Adipocyte (in vitro differentiated cells): ENCODE measurements around the gene GJA5.

ENCODE experiments used
- DNase-seq: peaks from one replicate; pipeline ENCODE4 v3.0.0-alpha.2; 2015; ENCODE audit warnings: low read depth
- H3K27me3 ChIP-seq: replicated peaks from 2 replicates; pipeline ENCODE4 v1.7.0; 2013; ENCODE audit warnings: mild to moderate bottlenecking, low read length, moderate library complexity; ENCODE audit not compliant: control insufficient read depth, insufficient read depth
- H3K36me3 ChIP-seq: 2 replicates; pipeline ENCODE4 v1.7.0; 2013; ENCODE audit warnings: low read length, mild to moderate bottlenecking, moderate library complexity; ENCODE audit not compliant: control insufficient read depth, insufficient read depth, severe bottlenecking
- H3K4me1 ChIP-seq: 2 replicates; pipeline ENCODE4 v1.7.0; 2013; ENCODE audit warnings: mild to moderate bottlenecking, low read length, moderate library complexity; ENCODE audit not compliant: control insufficient read depth, insufficient read depth
- H3K4me3 ChIP-seq: 2 replicates; pipeline ENCODE4 v1.7.0; 2013; ENCODE audit warnings: mild to moderate bottlenecking, low read length, moderate library complexity
- H3K9ac ChIP-seq: 2 replicates; pipeline ENCODE4 v1.7.0; 2013; ENCODE audit warnings: mild to moderate bottlenecking, low read length, moderate library complexity
- H3K9me3 ChIP-seq: 2 replicates; pipeline ENCODE4 v1.7.0; 2013; ENCODE audit warnings: mild to moderate bottlenecking, low read length, moderate library complexity; ENCODE audit not compliant: control insufficient read depth

The GJA5 gene

GRCh38 chr1:147760481-147761260, at the start of gene GJA5:
TSS of gene GJA5 (minus strand) at chr1:147760602. CDS start at chr1:147759238, 1,364 bp downstream.
- peak; percentile 55 for DNase-seq
- H3K9ac ChIP-seq = no peak within 1 kb of the TSS
- H3K4me3 ChIP-seq = no peak within 1 kb of the TSS
- peaks cover 29% of the 10 kb centered on the region for H3K4me1 ChIP-seq
- no peaks in the 10 kb centered on the region for H3K27me3 ChIP-seq
- H3K9me3 ChIP-seq = no peaks in the 10 kb centered on the region
- H3K36me3 ChIP-seq = no peaks in the 10 kb centered on the region

- Histone ChIP-seq H3K9me3 (no peaks in the 10 kb centered on the region), H3K4me3 (no peak overlapping the region), H3K9ac (no peak overlapping the region), H3K36me3 (no peaks in the 10 kb centered on the region), H3K4me1 (peaks cover 5% of the 10 kb centered on the region), H3K27me3 (peaks cover 2% of the 10 kb centered on the region)
- DNase-seq = no peak
These were observed 48.8 kb upstream of the GJA5 start for GRCh38 chr1:147809236-147809635.

GRCh38 chr1:147808025-147808424, 47.6 kb upstream of the GJA5 start:
- H3K9ac ChIP-seq = no peak overlapping the region
- H3K36me3 ChIP-seq = no peaks in the 10 kb centered on the region
- H3K9me3 ChIP-seq = no peaks in the 10 kb centered on the region
- H3K4me1 ChIP-seq = peaks cover 5% of the 10 kb centered on the region
- DNase-seq = peak; percentile 2
- peaks cover 5% of the 10 kb centered on the region for H3K27me3 ChIP-seq
- H3K4me3 ChIP-seq = no peak overlapping the region

- Histone ChIP-seq H3K4me3 (no peak overlapping the region), H3K27me3 (peaks cover 5% of the 10 kb centered on the region), H3K36me3 (no peaks in the 10 kb centered on the region), H3K9me3 (no peaks in the 10 kb centered on the region), H3K4me1 (peaks cover 5% of the 10 kb centered on the region), H3K9ac (no peak overlapping the region)
- DNase-seq = no peak
These were observed 47.0 kb upstream of the GJA5 start for GRCh38 chr1:147807405-147807804.

GRCh38 chr1:147804942-147805723, 44.7 kb upstream of the GJA5 start:
- Histone ChIP-seq H3K4me3 (no peak overlapping the region), H3K9ac (no peak overlapping the region), H3K9me3 (no peaks in the 10 kb centered on the region), H3K27me3 (peaks cover 10% of the 10 kb centered on the region), H3K36me3 (no peaks in the 10 kb centered on the region), H3K4me1 (peaks cover 5% of the 10 kb centered on the region)
- no peak for DNase-seq

- Histone ChIP-seq H3K9me3 (no peaks in the 10 kb centered on the region), H3K4me3 (no peak overlapping the region), H3K4me1 (no peaks in the 10 kb centered on the region), H3K36me3 (no peaks in the 10 kb centered on the region), H3K27me3 (peaks cover 10% of the 10 kb centered on the region), H3K9ac (no peak overlapping the region)
- no peak for DNase-seq
These were observed 40.4 kb upstream of the GJA5 start for GRCh38 chr1:147800804-147801203.

GRCh38 chr1:147798731-147799130, 38.3 kb upstream of the GJA5 start:
- peaks cover 4% of the 10 kb centered on the region for H3K27me3 ChIP-seq
- no peaks in the 10 kb centered on the region for H3K9me3 ChIP-seq
- no peak for DNase-seq
- no peaks in the 10 kb centered on the region for H3K36me3 ChIP-seq
- no peak overlapping the region for H3K9ac ChIP-seq
- H3K4me1 ChIP-seq = no peaks in the 10 kb centered on the region
- H3K4me3 ChIP-seq = no peak overlapping the region

- H3K4me1 ChIP-seq = no peaks in the 10 kb centered on the region
These were observed 34.2 kb upstream of the GJA5 start for GRCh38 chr1:147794570-147794969.

GRCh38 chr1:147791876-147792275, 31.5 kb upstream of the GJA5 start:
- Histone ChIP-seq H3K9me3 (peaks cover 13% of the 10 kb centered on the region), H3K36me3 (no peaks in the 10 kb centered on the region), H3K4me3 (no peak overlapping the region), H3K27me3 (peaks cover 25% of the 10 kb centered on the region), H3K4me1 (no peaks in the 10 kb centered on the region), H3K9ac (no peak overlapping the region)
- no peak for DNase-seq

More at GRCh38 chr1:147794570-147794969, 34.2 kb upstream of the GJA5 start:
- H3K4me3 ChIP-seq = no peak overlapping the region
- no peaks in the 10 kb centered on the region for H3K27me3 ChIP-seq
- no peak overlapping the region for H3K9ac ChIP-seq
- no peaks in the 10 kb centered on the region for H3K36me3 ChIP-seq
- H3K9me3 ChIP-seq = peaks cover 13% of the 10 kb centered on the region
- no peak for DNase-seq

GRCh38 chr1:147787765-147788164, 27.4 kb upstream of the GJA5 start:
- Histone ChIP-seq H3K4me1 (no peaks in the 10 kb centered on the region), H3K36me3 (no peaks in the 10 kb centered on the region), H3K9ac (no peak overlapping the region), H3K9me3 (peaks cover 12% of the 10 kb centered on the region), H3K4me3 (no peak overlapping the region), H3K27me3 (peaks cover 40% of the 10 kb centered on the region)
- no peak for DNase-seq

GRCh38 chr1:147786536-147786935, 26.1 kb upstream of the GJA5 start:
- no peak overlapping the region for H3K9ac ChIP-seq
- H3K27me3 ChIP-seq = peaks cover 45% of the 10 kb centered on the region

More at GRCh38 chr1:147786536-147786935, 26.1 kb upstream of the GJA5 start:
- H3K9me3 ChIP-seq = peaks cover 4% of the 10 kb centered on the region
- no peak for DNase-seq
- no peaks in the 10 kb centered on the region for H3K4me1 ChIP-seq
- no peak overlapping the region for H3K4me3 ChIP-seq
- H3K36me3 ChIP-seq = no peaks in the 10 kb centered on the region
